Measurements from ENCODE around the gene RBPJL.

Gene RBPJL

GRCh38 chr20:45293041-45294002 lies 13.3 kb upstream of the RBPJL start:
- peak; percentile 89 for DNase-seq

- no peak for DNase-seq
Observed at GRCh38 chr20:45294003-45294368, 12.7 kb upstream of the RBPJL start.

- no peak for DNase-seq
Observed at GRCh38 chr20:45294659-45295058, 12.0 kb upstream of the RBPJL start.

GRCh38 chr20:45297786-45298497 lies 8.7 kb upstream of the RBPJL start:
- DNase-seq, result no peak

GRCh38 chr20:45299786-45300185 lies 6.9 kb upstream of the RBPJL start:
- DNase-seq, result no peak

GRCh38 chr20:45300961-45301360 lies 5.7 kb upstream of the RBPJL start:
- DNase-seq, result peak; percentile 55

- no peak for DNase-seq
Observed at GRCh38 chr20:45301824-45302271, 4.8 kb upstream of the RBPJL start.

- DNase-seq, result no peak
Observed at GRCh38 chr20:45303586-45304463, 2.8 kb upstream of the RBPJL start.

GRCh38 chr20:45304464-45304999 lies 2.1 kb upstream of the RBPJL start:
- no peak for DNase-seq

- no peak for DNase-seq
Observed at GRCh38 chr20:45305262-45305661, 1.4 kb upstream of the RBPJL start.

- no peak for DNase-seq
Observed at GRCh38 chr20:45307076-45307640, 518 bp downstream of the RBPJL start.

- no peak for DNase-seq
Observed at GRCh38 chr20:45308117-45308778, 1.6 kb downstream of the RBPJL start, which contains the start of gene MATN4. Gene MATN4 (minus strand): TSS chr20:45308299. CDS start chr20:45305582, 2,717 bp downstream.

GRCh38 chr20:45309075-45309474 lies 2.4 kb downstream of the RBPJL start:
- DNase-seq, result no peak

GRCh38 chr20:45311589-45312211 lies 5.1 kb downstream of the RBPJL start:
- peak; percentile 68 for DNase-seq

- DNase-seq, result no peak
Observed at GRCh38 chr20:45312241-45312640, 5.6 kb downstream of the RBPJL start.

GRCh38 chr20:45313065-45313695 lies 6.5 kb downstream of the RBPJL start:
- DNase-seq, result no peak

GRCh38 chr20:45313943-45314342 lies 7.3 kb downstream of the RBPJL start:
- no peak for DNase-seq

- no peak for DNase-seq
Observed at GRCh38 chr20:45315672-45316071, 9.0 kb downstream of the RBPJL start.

GRCh38 chr20:45316150-45317080 lies 9.8 kb downstream of the RBPJL start:
- DNase-seq, result no peak
